Amniotic epithelial cell (primary cell): Measurements from ENCODE around the gene FAM131A.
A peak's percentile ranks its signal among the peaks of the same experiment; 100 is the strongest.

Experiments
- DNase-seq: peaks from one replicate; pipeline ENCODE4 v3.0.0-alpha.2; 2010; ENCODE audit warnings: low read depth

Gene FAM131A

DNA sequence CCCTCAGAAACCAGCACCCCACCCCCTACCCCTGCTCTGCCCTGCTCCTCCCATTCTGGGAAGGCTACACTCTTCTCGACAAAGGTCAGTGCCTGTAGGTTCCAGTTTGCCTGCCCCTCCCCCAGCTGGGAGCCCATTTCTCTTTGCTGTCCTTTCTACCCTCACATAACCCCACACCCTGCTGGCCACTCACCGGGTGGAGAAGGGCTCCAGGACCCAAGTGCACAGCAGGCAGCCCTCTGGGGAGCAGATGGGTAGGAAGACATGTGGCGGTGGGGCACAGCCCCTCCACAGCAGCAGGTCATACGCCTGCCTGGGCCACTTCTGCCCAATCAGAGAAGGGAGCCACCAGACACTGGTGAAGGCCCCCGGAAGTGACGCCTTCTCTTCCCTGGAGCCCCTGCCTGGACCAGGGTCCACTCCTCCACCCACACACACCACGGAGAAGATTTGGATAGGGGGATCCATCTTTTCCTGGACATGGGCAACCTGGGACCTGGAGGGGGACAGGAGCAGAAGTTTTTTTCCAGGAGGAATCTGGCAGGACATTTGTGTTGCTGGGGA is 40.6 kb downstream of the FAM131A start, which contains the start of gene THPO:
TSS of gene THPO (minus strand) at position 326 of the 564 bp plus-strand sequence. CDS start 1,948 bp downstream, outside the sequence.
- no peak for DNase-seq

DNA sequence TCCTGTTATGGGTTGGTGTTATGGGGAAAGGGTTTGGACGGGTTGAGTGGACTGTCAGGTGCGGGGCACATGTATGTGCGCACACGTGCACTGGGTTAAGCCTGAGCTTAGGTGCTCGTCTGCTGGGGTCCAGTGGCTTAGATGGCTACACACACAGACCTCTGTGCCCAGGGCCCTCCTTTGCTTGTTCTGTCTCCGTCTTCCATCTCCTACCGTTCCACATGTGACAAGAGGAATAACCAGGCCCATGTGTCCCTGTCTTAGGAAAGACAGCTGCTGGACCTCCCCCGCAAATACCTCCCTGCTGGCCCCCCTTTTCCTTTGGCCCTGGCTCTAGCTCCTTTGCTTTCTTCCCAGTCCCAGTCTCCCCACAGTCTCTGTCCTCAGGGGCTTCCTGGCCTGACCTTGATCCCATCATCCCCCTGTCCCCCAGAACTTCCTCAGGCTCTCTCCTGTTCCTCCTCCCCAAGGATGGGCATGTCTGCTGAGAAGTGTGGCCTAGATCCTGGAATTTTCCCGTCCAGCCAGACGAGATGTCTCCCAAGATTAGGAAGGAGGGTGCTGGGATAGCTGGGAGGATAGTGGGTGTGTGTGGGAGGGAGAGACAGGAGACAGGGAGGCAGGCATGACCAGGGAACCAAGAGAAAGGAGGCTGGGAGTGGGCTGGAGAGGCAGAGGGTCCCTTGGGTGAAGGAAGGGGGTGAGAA is 41.4 kb downstream of the FAM131A start:
- no peak for DNase-seq

DNA sequence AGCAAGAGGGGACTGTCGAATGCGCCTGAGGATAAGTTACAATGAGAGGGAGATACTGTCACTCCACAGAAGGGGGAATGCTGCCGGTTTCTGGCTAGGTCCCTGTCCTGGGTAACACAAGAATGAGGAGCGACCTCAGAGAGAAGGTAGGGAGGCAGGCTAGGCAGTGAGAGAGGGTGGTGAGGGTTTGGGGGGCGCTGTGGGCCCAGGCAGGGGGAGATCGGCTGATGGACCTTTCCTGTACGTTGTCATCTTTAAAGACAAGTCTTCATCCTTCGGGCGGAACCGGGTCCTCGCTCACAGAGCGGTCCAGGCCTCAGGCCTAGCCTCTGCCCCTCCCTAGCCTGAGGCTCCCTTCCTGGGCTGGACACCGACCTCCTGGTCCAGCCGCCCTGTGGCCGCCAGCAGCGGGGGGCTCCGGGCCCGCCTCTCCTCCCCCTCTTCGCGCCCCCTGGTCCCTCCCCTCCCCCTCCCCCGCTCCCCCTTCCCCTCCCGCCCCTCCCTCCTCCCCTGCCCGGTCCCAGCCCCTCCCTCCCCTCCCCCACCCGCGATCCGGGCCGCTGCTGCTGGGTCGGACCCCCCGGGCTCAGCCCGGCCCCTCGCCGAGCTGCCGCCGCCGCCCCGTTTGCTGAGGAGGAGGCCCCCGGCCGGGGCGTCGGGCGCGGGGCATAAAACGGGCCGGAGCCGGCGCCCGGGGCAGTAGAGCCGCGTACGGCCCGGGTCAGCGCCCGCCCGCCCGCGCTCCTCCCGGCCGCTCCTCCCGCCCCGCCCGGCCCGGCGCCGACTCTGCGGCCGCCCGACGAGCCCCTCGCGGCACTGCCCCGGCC is 42.2 kb downstream of the FAM131A start, which contains the start of gene CHRD:
TSS of gene CHRD (plus strand) at position 697 of the 827 bp plus-strand sequence. CDS start 265 bp downstream, outside the sequence.
- no peak for DNase-seq

DNA sequence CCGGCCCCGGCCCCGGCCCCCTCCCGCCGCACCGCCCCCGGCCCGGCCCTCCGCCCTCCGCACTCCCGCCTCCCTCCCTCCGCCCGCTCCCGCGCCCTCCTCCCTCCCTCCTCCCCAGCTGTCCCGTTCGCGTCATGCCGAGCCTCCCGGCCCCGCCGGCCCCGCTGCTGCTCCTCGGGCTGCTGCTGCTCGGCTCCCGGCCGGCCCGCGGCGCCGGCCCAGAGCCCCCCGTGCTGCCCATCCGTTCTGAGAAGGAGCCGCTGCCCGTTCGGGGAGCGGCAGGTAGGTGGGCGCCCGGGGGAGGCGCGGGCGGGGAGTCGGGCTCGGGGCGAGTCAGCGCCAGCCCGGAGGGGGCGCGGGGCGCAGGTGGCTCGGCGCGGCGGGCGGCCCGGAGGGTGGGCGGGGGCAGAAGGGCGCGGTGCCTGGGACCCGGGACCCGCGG is 42.8 kb downstream of the FAM131A start:
- DNase-seq = peak; percentile 18

DNA sequence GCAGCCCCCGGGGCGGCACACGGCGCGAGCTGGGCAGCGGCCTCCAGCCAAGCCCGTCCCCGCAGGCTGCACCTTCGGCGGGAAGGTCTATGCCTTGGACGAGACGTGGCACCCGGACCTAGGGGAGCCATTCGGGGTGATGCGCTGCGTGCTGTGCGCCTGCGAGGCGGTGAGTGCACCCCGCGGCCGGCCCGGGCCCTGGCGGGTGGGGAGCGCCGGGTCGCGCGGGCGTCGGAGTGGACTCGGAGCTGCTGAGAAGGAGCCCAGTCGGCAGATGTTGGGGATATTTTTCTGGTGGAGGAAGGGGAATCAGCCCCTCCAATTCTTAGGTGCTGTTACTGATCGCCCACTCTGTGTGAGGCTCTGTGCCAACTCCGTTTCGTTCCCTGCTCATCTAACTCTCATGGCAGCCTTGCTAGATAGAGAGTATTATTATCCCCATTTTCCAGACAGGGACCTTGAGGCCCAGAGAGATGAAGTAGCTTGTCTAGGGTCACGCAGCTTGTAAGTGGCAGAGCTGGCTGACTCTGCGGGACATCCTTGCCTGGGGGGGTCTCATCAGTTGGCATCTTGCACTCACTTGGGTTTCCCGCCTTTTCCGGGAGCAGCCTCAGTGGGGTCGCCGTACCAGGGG is 43.3 kb downstream of the FAM131A start:
- no peak for DNase-seq

DNA sequence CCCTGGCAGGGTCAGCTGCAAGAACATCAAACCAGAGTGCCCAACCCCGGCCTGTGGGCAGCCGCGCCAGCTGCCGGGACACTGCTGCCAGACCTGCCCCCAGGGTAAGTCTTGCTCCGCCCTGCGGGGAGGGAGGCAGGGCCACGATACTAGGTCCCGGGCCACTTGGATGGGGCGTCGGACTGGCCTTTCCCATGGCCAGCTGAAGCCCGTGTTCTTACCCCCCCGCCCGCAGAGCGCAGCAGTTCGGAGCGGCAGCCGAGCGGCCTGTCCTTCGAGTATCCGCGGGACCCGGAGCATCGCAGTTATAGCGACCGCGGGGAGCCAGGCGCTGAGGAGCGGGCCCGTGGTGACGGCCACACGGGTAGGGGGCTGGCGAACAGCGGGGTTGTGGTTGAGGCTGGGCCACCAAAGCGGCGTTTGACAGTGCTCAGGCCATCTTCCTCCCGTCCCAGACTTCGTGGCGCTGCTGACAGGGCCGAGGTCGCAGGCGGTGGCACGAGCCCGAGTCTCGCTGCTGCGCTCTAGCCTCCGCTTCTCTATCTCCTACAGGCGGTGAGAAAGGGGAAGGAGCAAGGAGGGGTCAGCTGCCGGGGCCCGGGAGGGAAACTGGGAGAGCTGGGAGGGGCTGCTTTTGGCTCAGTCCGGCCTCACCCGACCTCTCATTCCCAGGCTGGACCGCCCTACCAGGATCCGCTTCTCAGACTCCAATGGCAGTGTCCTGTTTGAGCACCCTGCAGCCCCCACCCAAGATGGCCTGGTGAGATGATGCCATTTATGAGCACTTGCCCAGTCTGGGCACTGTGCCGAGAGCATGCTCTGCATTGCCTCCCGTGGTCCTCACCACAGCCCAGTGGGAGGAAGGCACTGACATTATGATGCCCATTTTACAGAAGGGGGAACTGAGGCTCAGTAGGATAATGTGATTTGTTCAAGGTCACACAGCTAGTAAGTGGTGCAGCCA is 44.1 kb downstream of the FAM131A start:
- no peak for DNase-seq

GRCh38 chr3:184382326-184383032 is 45.1 kb downstream of the FAM131A start:
- no peak for DNase-seq

- no peak for DNase-seq
These were observed 45.8 kb downstream of the FAM131A start for GRCh38 chr3:184383033-184383740.

GRCh38 chr3:184384342-184384741 is 46.9 kb downstream of the FAM131A start:
- DNase-seq = no peak

- DNase-seq = no peak
These were observed 47.5 kb downstream of the FAM131A start for GRCh38 chr3:184384856-184385422.

DNA sequence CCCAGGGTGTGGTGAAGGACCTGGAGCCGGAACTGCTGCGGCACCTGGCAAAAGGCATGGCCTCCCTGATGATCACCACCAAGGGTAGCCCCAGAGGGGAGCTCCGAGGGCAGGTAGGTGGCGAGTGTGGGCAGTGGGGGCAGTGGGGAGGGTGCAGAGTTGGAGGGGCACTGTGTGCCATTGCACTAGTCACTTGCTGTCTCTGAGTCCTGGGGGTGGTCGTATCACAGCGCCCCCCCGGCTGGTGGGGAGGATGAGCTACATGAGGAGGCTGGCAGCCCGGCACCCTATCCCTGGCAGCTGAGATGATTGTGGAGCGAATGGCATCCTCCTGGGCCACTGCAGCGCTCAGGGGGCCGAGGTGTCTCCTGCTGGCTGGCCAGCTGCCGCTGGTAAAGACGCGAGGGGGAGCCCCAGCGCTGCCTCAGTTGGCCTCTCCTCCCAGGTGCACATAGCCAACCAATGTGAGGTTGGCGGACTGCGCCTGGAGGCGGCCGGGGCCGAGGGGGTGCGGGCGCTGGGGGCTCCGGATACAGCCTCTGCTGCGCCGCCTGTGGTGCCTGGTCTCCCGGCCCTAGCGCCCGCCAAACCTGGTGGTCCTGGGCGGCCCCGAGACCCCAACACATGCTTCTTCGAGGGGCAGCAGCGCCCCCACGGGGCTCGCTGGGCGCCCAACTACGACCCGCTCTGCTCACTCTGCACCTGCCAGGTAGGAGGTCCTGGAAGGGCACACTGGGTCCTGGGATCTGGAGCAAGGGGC is 48.8 kb downstream of the FAM131A start:
- no peak for DNase-seq

GRCh38 chr3:184387174-184387714 is 49.8 kb downstream of the FAM131A start:
- DNase-seq = no peak

DNA sequence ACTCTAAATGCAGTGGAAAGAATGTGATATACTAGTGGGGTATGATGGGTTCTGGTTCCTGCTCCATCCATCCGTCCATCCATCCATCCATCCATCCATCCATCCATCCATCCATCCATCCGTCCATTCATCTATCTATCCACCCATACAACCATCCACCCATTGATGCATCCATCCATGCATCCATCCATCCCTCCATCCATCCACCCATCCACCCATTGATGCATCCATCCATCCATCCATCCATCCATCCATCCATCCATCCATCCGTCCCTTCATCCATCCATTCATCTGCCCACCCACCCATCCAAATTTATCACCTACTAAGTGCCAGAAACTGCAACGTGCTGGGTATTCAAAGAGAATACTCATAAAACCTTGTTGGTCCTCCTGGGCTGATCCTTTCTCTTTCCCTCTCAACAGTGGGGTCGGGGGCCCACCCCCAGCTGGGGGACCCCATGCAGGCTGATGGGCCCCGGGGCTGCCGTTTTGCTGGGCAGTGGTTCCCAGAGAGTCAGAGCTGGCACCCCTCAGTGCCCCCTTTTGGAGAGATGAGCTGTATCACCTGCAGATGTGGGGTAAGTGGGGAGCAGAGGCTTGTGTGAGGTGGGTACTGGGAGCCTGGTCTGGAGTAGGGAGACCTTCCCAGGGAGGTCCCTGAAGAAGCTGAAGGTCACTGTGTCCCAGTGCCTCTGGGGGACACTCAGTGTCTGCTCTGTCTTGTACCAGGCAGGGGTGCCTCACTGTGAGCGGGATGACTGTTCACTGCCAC is 51.0 kb downstream of the FAM131A start:
- no peak for DNase-seq

DNA sequence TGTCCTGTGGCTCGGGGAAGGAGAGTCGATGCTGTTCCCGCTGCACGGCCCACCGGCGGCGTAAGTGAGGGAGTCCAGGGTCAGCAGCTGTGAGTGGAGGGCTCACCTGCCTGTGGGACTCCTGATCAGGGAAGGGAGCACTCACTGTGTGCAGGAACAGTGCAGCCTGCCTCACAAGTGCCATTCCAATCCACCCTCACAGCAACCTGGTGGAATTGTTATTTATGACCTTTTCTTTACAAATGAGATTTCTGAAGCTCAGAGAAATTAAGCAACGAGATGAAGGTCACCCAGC is 51.5 kb downstream of the FAM131A start:
- no peak for DNase-seq

DNA sequence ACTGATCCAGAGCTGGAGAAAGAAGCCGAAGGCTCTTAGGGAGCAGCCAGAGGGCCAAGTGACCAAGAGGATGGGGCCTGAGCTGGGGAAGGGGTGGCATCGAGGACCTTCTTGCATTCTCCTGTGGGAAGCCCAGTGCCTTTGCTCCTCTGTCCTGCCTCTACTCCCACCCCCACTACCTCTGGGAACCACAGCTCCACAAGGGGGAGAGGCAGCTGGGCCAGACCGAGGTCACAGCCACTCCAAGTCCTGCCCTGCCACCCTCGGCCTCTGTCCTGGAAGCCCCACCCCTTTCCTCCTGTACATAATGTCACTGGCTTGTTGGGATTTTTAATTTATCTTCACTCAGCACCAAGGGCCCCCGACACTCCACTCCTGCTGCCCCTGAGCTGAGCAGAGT is 52.0 kb downstream of the FAM131A start:
- no peak for DNase-seq

DNA sequence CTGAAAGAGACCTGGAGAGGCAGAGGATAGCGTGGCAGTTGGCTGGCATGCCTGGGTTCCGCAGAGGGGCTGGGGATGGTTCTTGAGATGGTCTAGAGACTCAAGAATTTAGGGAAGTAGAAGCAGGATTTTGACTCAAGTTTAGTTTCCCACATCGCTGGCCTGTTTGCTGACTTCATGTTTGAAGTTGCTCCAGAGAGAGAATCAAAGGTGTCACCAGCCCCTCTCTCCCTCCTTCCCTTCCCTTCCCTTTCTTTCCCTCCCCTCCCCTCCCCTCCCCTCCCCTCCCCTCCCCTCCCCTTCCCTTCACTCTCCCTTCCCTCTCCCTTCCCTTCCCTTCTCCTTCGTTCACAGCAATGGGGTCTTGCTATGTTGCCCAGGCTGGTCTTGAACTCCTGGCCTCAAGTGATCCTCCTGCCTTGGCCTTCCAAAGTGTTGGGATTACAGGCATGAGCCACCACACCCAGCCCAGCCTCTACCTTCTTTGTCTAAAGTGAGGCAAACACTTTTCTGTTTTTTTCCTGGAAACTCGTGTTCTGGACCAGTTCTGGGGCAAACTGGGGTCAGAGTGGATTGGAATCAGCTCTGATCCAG is 52.6 kb downstream of the FAM131A start:
- no peak for DNase-seq

DNA sequence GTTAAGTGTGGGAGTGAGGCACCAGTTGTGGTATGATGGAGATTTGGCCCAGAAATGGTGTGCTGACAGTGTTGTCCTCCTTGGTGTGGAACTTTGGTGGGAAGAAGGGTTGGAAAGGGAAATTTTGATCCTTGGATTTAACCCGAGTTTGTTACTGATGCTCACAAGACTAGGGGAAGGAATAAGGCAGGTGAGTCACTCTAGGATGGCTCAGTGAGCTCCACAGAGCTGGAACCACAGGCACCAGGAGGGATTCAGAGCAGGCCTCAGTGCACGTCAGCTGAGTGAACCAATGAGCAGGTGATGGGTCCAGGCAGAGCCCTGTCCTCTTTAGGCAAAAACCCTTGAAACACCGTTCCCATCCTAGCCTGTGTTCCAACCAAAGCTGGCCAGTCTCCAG is 53.9 kb downstream of the FAM131A start:
- DNase-seq = no peak

- no peak for DNase-seq
These were observed 57.9 kb downstream of the FAM131A start for GRCh38 chr3:184395320-184395660.
